Left hindlimb (tissue), 1 donor: ENCODE data around the gene SPTB.
A peak's percentile ranks its signal among the peaks of the same experiment; 100 is the strongest.

Source experiments
- DNase-seq: peaks from one replicate; pipeline ENCODE4 v3.0.0-alpha.2; 2018

Gene SPTB

GRCh38 chr14:64880221-64881121, 764 bp upstream of the SPTB start:
- peak; percentile 53 for DNase-seq

- DNase-seq = no peak
Observed at GRCh38 chr14:64878837-64879634, 671 bp downstream of the SPTB start.

- no peak for DNase-seq
Observed at GRCh38 chr14:64877846-64878245, 1.9 kb downstream of the SPTB start.

DNA sequence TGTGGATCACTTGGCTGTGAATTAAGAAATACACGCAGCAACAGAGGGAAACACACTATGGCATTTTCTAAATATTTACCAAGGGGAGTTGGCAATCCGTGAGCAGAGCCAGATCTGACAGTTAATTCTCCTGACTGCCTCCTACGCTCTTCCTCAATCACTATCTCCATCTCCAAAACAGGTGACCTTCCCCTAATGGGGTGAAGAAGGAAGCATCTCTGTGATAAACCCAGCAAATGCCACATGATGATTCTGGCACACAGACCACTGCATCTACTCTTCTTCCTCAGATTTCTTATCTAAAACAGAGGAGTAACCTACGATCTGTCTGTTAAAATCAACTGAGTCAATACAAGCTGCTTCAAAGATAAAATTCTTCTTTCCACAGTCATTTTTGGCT, 4.4 kb downstream of the SPTB start:
- DNase-seq = no peak

- no peak for DNase-seq
Observed at GRCh38 chr14:64873506-64874219, 6.0 kb downstream of the SPTB start.

DNA sequence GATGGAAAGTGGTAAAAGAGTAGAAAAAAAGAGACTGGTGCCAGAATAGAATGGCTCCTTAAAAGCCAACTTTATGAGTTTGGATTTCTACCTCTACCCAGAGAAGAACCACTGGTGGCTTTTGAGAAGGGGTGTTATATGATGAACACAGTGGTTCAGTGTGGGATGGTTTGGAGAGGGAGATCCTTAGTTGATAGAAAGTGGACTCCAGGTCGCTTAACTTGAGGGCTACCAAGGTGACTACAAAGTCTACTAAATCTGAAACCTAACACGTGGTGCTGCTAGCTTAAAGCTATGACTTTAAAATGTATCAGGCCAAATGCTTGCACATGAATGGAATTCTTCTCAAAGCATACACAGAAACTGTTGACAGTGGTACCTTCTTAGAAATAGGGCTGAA, 8.4 kb downstream of the SPTB start:
- DNase-seq = no peak

DNA sequence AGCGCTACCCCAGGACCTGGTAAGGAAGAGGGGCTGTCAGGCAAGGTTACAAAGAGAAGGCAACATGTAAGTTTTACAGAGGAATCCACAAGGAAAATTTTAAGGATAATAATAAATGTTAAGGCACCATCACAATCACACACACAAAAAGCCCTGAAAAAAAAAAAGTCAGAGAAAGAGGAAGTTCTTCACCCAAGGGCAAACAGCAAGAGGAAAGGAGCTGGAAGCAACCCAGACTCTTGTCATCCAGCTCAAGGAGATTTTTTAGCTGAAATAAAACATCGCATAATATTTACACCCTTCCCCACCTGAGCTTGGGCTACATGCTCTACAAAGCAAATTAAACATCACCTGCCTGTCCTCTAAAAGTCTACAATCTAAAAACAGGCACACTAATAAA, 9.5 kb downstream of the SPTB start:
- DNase-seq = no peak

GRCh38 chr14:64868841-64869240, 10.9 kb downstream of the SPTB start:
- DNase-seq = no peak

GRCh38 chr14:64868379-64868778, 11.3 kb downstream of the SPTB start:
- no peak for DNase-seq

DNA sequence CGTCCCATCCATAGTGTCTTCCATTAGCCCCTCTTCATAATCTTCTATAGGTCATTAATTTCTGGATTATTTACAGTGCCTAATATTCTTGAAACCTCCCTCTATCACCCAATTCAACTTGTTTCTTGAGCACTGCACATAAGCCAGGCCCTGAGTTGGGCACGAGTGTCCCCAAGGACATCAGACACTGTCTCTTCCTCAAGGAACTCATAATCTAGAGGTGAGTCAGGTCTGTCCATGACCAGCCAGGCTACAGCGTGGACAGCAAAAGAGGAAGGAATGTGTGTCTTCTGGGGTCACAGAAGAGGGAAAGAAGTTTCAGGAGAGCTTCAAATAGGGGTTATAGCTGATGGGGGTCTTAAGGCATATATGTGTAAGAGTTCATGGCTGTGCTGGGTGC, 12.5 kb downstream of the SPTB start:
- no peak for DNase-seq

DNA sequence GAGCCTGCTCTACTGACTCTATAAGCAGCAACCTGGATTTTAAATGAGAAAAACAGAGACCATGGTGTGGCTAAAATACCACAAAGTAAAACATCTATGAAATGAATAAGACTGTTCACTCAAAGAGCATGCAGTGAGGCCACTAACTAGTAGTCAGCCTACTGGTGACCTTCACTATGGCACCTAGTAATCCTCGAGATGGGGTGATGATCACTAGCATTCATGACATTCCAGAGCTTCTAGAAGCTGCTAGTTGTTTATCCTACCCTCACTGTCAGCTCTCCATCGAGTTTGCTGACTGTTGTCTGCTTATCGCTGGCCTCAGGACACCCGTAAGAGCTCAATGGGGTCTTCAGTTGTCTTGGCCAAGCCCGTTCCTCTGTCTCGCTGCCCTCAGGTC, 13.7 kb downstream of the SPTB start:
- DNase-seq = no peak

GRCh38 chr14:64865109-64865508, 14.6 kb downstream of the SPTB start:
- no peak for DNase-seq

DNA sequence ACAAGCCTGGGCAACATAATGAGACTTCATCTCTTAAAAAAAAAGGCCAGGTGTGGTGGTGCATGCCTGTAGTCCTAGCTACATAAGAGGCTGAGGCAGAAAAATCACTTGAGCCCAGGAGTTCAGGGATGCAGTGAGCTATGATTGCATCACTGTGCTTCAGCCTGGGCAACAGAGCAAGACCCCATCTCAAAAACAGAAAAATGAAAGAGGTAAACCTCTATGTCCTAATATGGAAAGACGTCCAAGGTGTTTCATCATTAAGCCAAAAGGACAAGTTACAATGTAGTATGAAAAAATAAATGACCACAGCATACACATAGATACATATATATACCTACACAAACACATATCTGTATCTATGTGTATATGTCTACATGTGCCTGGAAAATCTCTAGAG, 15.4 kb downstream of the SPTB start:
- DNase-seq = no peak

DNA sequence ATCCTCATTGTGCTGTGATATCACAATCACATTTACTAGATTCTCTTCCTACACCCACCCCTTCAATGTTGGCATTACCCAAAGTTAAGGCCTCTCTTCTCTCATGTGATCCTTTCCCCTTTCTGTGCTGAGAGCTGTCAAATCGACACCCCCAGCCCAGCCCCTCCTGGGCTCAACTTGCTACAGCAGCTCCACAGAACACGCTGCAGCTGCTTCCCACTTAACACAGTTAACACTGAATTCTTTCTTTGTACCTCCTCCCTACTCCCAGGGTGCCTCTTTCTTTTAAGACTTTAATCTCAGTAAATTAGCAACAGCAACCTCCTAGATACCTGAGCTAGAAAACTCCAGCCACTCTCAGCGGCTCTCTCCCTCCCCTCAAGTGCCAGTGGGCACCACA, 17.8 kb downstream of the SPTB start:
- no peak for DNase-seq

GRCh38 chr14:64860039-64860438, 19.7 kb downstream of the SPTB start:
- no peak for DNase-seq

DNA sequence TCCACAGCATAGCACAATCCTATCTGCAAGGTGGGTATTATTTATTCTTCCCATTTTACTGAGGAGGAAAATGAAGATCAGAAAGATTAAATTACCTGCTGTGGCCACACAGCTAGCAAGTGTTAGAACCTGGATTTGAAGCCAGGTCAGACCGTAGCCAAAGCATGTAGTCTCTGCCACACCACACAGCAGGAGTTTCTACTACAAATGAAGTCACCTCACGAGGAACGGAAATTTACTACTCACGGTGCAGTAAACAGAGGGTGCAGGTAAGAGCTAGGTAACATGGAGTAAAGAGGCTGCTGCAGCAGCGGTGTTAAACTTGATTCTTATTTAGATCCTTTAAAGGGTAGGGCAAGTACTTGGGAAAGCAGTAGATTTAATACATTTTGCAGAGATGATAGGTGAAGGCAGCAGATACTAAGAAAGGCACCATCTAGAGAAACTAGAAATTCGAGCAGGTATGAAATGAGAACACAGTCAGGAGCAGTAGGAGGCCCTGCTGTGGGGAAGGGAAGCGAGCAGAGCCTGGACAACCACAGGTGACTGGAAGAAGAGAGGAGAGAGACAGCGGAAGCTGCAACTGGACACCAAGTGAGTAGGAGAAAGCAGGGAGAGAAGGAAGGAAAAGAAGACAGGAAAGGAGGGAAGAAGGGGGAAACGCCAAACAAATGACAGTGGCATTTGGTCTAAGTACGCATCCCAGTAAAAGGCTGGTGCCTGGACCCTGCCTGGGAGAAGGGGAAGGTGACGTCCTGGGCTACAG, 21.5 kb downstream of the SPTB start:
- no peak for DNase-seq

DNA sequence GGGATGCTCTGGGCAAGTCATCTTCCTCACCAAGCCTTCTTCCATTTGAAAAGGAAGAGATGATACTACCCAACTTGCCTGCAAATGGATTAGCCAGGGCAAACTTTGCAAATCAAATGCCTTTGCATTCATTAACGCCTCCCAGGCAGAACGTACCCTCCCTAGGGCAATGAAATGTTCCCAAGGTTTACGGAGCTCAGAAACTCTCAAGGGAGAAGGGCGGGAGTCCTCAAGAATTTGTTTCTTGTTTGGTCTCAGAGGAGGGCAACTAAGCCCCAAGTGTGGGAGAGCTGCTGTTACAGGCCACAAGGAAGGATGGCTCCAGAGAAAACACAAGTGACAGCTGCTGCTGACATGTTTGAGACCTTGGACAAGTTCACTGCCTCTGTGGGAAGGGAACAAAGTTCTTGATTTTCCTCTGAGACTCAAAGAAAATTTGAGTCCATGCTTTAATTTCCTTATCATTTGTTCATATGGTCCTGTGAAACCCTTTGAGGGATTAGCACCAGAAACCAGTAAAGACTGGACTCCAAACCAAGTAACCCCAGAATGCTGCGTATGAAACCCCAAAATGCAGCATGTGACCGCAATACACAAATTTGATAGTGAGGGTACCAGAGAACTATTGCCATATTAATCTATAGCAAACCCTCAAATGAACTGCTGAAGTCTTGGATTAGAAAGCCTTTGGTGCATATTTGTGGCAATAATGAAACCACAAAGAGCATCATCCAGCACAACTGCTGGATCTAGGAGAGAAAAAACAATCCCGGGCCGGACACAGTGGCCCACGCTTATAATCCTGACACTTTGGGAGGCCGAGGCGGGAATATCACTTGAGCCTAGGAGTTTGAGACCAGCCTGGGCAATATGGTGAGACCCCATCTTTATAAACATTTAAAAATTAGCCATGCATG, 22.9 kb downstream of the SPTB start:
- no peak for DNase-seq

DNA sequence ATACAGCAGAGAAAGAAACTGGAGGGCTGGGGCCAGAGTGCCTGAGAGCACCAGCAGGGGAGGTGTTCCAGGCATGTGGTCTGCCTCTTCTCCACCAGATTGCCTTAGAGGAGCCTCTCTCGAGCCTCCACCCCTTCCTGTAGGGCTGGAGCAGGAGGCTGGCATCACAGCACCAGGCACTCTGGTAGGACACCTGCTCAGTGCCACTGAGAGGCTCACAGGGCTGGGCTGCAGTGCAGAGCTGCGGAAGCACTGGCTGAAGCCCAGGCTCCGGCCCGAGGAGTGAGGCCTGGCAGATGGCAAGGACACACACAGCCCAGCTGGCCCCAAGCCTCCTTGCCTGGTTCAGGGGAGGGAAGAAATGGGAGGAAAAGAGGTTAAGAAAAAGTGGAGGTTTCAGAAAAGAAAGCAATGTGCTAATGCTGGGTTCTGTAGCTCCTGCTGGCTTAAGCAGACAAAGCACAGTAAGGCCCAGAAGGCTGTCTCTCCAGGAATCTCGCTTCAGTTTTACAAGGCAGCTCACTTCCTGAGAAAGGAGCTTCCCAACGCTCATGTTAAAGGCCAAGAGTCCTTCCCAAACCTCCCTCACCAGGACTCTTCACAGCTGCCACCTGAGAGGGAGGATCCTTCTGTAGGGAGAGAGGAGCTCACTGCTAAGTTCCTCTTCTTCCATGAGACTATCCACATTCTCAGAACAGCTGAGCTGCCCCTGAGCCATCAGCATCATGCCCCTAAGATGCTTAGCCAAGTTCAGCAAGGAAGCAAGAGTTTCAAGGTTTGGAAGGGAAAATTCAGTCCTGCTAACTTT, 23.8 kb downstream of the SPTB start:
- no peak for DNase-seq

GRCh38 chr14:64850369-64851137, 29.2 kb downstream of the SPTB start:
- DNase-seq = no peak

GRCh38 chr14:64849940-64850339, 29.8 kb downstream of the SPTB start:
- DNase-seq = no peak
